ENCODE results near the gene CABCOCO1. TPM values are rescaled to one million over a fixed set of nuclear protein-coding genes. Genes with fewer than 3 reads are reported as not detected.

The CABCOCO1 gene
- total RNA-seq, 4 donors from 2014 or later: not detected

DNA sequence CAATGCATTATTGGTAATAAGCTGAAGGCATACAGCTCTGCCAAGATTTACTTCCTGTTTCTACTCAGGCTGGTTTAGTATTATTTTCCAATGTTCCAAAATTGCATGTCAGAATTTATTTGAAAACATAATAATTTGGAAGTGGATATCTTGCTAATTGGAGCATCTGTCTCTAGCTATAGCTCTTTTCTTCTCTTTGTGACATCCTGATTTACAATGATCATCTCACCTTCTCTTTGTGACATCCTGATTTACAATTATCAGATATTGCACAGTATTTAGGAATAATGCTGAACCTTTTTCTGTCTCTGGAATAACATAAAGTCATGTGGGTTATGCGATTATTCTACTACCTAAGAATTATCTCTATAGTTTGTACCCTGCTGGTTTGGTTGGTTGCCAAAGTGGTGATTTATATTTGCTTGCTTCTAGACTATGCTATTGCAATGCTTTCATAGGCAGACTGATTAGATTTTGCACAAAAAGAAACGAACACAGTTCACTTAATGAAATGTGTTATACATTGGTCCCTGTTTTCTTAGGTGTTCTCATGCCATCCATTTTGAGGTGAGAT lies 44.3 kb upstream of the CABCOCO1 start:
- no peaks in the 10 kb centered on the region for H3K4me1 ChIP-seq
- H3K36me3 ChIP-seq: no peaks in the 10 kb centered on the region
- no peak overlapping the region for H3K4me3 ChIP-seq
- H3K27ac ChIP-seq: no peak overlapping the region
- no peaks in the 10 kb centered on the region for H3K27me3 ChIP-seq
- H3K9me3 ChIP-seq: no peaks in the 10 kb centered on the region
- WGBS: 65% methylated on average over 2 of the region's 2 CpGs
- TF ChIP-seq, protein P1, sequence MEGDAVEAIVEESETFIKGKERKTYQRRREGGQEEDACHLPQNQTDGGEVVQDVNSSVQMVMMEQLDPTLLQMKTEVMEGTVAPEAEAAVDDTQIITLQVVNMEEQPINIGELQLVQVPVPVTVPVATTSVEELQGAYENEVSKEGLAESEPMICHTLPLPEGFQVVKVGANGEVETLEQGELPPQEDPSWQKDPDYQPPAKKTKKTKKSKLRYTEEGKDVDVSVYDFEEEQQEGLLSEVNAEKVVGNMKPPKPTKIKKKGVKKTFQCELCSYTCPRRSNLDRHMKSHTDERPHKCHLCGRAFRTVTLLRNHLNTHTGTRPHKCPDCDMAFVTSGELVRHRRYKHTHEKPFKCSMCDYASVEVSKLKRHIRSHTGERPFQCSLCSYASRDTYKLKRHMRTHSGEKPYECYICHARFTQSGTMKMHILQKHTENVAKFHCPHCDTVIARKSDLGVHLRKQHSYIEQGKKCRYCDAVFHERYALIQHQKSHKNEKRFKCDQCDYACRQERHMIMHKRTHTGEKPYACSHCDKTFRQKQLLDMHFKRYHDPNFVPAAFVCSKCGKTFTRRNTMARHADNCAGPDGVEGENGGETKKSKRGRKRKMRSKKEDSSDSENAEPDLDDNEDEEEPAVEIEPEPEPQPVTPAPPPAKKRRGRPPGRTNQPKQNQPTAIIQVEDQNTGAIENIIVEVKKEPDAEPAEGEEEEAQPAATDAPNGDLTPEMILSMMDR (IDR thresholded peaks at IDR 0.05): no peak
- TF ChIP-seq POLR2AphosphoS5 (IDR thresholded peaks at IDR 0.05) (no peak), EP300 (IDR thresholded peaks at IDR 0.05) (no peak), POLR2A (IDR thresholded peaks at IDR 0.05) (no peak)
- no peak for DNase-seq (ENCODE audit: low spot score in 2 of 2)

DNA sequence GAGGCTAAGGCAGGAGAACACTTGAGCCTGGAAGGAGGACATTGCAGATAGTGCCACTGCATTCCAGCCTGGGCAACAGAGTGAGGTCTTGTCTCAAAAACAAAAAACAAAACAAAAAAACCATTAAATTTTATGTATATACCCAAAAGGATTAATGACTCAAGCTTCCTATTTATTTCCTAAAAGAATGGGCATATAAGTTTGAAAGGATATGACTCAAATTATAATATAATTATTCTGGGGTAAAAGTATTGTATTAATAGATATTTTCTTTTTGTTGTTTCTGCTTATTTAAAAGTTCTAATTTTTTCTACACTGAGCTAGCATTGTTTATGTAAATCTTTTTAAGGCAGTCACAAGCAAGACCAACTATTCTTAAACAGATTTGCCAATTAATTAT lies 42.2 kb upstream of the CABCOCO1 start:
- no peak for DNase-seq (ENCODE audit: low spot score in 2 of 2)
- no peaks in the 10 kb centered on the region for H3K36me3 ChIP-seq
- TF ChIP-seq EP300 (IDR thresholded peaks at IDR 0.05) (no peak), POLR2A (IDR thresholded peaks at IDR 0.05) (no peak), POLR2AphosphoS5 (IDR thresholded peaks at IDR 0.05) (no peak)
- TF ChIP-seq, protein P1 (IDR thresholded peaks at IDR 0.05): no peak
- no peak overlapping the region for H3K4me3 ChIP-seq
- no peaks in the 10 kb centered on the region for H3K4me1 ChIP-seq
- no peak overlapping the region for H3K27ac ChIP-seq
- no peaks in the 10 kb centered on the region for H3K9me3 ChIP-seq
- no peaks in the 10 kb centered on the region for H3K27me3 ChIP-seq

DNA sequence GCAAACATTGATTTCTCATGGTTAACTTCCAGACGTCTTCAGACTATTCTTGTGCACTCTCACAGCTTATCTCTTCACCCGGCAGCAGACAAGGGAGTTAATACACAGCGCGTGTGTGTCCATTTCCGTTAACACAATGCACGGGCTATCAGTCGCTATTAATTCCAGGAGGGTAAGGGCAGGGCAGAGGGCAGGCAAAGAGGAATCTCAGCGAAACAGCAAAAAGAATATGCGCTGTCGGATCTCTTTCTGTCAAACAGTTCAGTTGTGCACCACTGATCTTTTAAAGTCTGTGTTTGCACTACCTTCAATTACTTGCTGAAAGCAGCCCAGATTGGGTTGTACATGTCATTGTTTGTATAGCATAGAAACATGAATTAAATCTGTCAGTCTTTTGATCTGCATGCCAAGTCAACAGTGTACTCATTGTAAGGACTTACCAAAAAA lies 41.1 kb upstream of the CABCOCO1 start:
- Histone ChIP-seq H3K27ac (no peak overlapping the region), H3K9me3 (no peaks in the 10 kb centered on the region), H3K4me1 (no peaks in the 10 kb centered on the region), H3K36me3 (no peaks in the 10 kb centered on the region), H3K4me3 (no peak overlapping the region), H3K27me3 (no peaks in the 10 kb centered on the region)
- TF ChIP-seq POLR2AphosphoS5 (IDR thresholded peaks at IDR 0.05): no peak
- no peak for DNase-seq (ENCODE audit: low spot score in 2 of 2)
- 67% methylated on average over 10 of the region's 10 CpGs for WGBS

DNA sequence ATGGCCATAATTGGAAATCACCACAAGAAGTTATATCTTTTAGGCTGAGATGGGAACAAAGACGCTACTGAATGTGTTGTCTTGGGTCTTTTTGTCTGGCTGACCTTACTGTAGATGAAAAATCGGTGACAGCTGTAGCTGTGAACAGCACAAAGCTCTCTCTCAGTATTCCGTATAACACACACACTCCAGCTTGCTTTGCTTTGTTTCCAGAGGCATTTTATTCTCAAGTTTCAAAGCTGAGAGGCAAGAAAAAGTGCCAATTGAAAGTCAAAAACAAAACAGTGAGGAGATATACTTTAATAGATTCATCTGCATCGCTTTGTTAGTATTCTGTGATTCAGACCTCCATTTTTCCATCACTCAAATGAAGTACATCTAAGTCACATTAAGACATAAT lies 39.6 kb upstream of the CABCOCO1 start:
- Histone ChIP-seq H3K27ac (no peak overlapping the region), H3K4me3 (no peak overlapping the region), H3K27me3 (no peaks in the 10 kb centered on the region), H3K36me3 (no peaks in the 10 kb centered on the region), H3K9me3 (no peaks in the 10 kb centered on the region), H3K4me1 (peaks cover 7% of the 10 kb centered on the region)
- WGBS: 49% methylated on average over 4 of the region's 4 CpGs
- no peak for DNase-seq (ENCODE audit: low spot score in 2 of 2)
- TF ChIP-seq, protein P1 (IDR thresholded peaks at IDR 0.05): no peak
- no peak for TF ChIP-seq POLR2A (IDR thresholded peaks at IDR 0.05)
- no peak for TF ChIP-seq EP300 (IDR thresholded peaks at IDR 0.05)
- TF ChIP-seq POLR2AphosphoS5 (IDR thresholded peaks at IDR 0.05): no peak

DNA sequence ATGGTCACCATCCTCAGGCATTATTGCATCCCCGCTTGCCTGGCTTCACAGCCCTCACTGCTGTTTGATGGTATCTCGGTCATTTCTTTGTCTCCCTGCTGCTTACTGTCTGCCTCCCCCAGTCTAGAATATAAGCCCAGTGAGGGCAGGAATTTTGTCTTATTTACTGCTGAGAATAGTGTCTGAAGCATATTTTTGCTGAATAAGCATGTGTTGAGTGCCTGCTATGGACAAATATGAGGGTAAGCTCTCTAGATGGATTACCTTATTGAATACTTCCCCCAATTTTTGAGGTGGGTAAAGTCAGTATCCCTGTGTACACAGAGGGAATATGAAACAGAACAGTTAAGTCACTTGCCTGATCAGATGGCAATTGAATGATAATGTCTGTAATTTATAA lies 36.5 kb upstream of the CABCOCO1 start:
- Histone ChIP-seq H3K4me3 (no peak overlapping the region), H3K9me3 (no peaks in the 10 kb centered on the region), H3K36me3 (no peaks in the 10 kb centered on the region), H3K27ac (no peak overlapping the region), H3K4me1 (peaks cover 20% of the 10 kb centered on the region), H3K27me3 (no peaks in the 10 kb centered on the region)
- 94% methylated on average over 2 of the region's 2 CpGs for WGBS
- TF ChIP-seq, protein P1 (IDR thresholded peaks at IDR 0.05): no peak
- no peak for TF ChIP-seq POLR2AphosphoS5 (IDR thresholded peaks at IDR 0.05)
- no peak for TF ChIP-seq EP300 (IDR thresholded peaks at IDR 0.05)
- TF ChIP-seq POLR2A (IDR thresholded peaks at IDR 0.05): no peak
- no peak for DNase-seq (ENCODE audit: low spot score in 2 of 2)

DNA sequence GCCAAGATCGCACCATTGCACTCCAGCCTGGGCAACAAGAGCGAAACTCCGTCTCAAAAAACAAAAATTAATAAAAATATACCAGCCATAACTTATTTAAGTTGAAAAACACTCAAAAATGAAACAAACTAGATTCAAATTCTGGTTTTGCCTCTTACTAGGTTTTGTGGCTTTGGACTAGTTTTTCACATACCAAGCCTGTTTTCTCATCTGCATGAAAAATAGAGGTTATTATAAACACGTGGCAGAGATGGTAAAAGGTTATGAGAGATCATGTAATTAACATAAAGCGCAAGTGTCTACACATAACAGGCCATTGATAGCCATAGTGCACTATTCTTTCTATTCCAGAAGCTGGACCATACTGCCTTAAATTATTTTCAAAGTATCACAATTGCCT lies 35.5 kb upstream of the CABCOCO1 start:
- TF ChIP-seq POLR2A (IDR thresholded peaks at IDR 0.05) (no peak), EP300 (IDR thresholded peaks at IDR 0.05) (no peak), POLR2AphosphoS5 (IDR thresholded peaks at IDR 0.05) (no peak)
- TF ChIP-seq, protein P1 (IDR thresholded peaks at IDR 0.05): no peak
- H3K27me3 ChIP-seq: no peaks in the 10 kb centered on the region
- DNase-seq (ENCODE audit: low spot score in 2 of 2): no peak
- H3K27ac ChIP-seq: no peak overlapping the region
- 80% methylated on average over 5 of the region's 5 CpGs for WGBS
- no peaks in the 10 kb centered on the region for H3K9me3 ChIP-seq
- H3K4me1 ChIP-seq: peaks cover 20% of the 10 kb centered on the region
- no peak overlapping the region for H3K4me3 ChIP-seq
- no peaks in the 10 kb centered on the region for H3K36me3 ChIP-seq
